ENCODE measurements around the gene GLG1.
"Not testable (repeated sequence)": the region's sequence is repeated elsewhere in the genome, so short reads cannot be mapped to it uniquely, and the experiment has no call there.

DNA sequence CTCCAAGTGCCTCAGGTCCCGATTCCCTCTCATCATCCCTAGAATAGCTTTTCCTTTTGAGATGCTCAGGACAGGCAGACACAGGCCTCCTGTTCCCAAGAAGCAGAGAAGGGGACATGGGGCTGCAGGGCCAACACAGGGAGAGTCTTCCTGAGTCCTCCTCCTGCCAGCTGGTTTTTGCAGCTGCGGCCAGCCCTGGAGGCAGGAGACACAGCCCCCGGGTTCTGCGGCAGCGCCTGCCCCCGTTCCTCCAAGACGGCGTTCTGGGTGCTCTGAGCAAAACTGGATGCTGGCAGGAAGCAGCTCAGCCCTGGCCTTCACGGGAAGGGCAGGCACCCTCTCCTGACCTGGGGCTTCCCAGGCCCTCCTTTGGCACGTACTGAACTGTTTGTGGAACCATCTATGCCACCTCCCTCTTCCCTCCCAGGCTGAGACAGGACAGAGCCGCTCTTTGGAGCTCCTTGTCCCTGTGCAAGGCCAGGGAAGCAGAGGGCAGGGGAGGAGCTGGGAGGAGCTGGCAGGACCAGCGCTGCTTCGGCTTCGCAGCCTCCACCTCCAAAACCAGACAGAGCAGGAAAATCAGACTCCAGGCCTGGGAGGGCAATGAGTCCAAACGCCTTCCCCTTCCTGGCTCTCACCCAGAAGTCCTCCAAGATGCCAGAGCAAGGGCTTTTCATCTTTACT is 208.6 kb downstream of the GLG1 start:
- not testable (repeated sequence) for TF ChIP-seq RARB (CRISPR knock-in tag; IDR thresholded peaks at IDR 0.05); GLIS3 (CRISPR knock-in tag; IDR thresholded peaks at IDR 0.05); ZNF565 (CRISPR knock-in tag; conservative IDR thresholded peaks at IDR 0.05; ENCODE audit: low read depth); POU6F1 (CRISPR knock-in tag; IDR thresholded peaks at IDR 0.05; ENCODE audit: borderline replicate concordance, low read depth); ZFP3 (CRISPR knock-in tag; IDR thresholded peaks at IDR 0.05); BACH2 (CRISPR knock-in tag; IDR thresholded peaks at IDR 0.05; ENCODE audit: borderline replicate concordance); ARNTL (CRISPR knock-in tag; IDR thresholded peaks at IDR 0.05; ENCODE audit: borderline replicate concordance, low read depth); TCF4 (CRISPR knock-in tag; IDR thresholded peaks at IDR 0.05; ENCODE audit: borderline replicate concordance); SNAI2 (CRISPR knock-in tag; IDR thresholded peaks at IDR 0.05)

Measured in SK-N-SH treated with all-trans-retinoic acid at 6 μM for 48 hours (cell line).